H1 (cell line): ENCODE data around the gene ST3GAL3. TPM values are rescaled to one million over a fixed set of nuclear protein-coding genes. Genes with fewer than 3 reads are reported as not detected.

Experiments
- CTCF ChIA-PET: fragments of 300-600 bp; sonication (Branson Sonifier 250); formaldehyde crosslinking; loops from one replicate; lab custom pipeline; 2021; ENCODE audit not compliant: partially characterized antibody; lab: Charles Lee
- POLR2A ChIA-PET: fragments of 300-600 bp; sonication (Branson Sonifier 250); formaldehyde crosslinking; loops from one replicate; lab custom pipeline; 2021; ENCODE audit warnings: inconsistent platforms; ENCODE audit not compliant: partially characterized antibody; lab: Charles Lee
- DNase-seq, 2 experiments: peaks; one replicate each; pipeline versions ENCODE4 v3.0.0 to v3.0.0-alpha.2; 2010 to 2022; ENCODE audit warnings: low spot score in 2 of 2, low read depth in 1 of 2, mixed read lengths in 1 of 2
- FAIRE-seq: peaks from 2 replicates; lab custom pipeline; 2011; peaks lifted over from hg19 to GRCh38; lab: Jason Lieb, UNC
- H2AFZ ChIP-seq: 2 replicates; pipeline ENCODE4 v1.8.1; 2012; ENCODE audit warnings: low read length, inconsistent platforms
- H2AK5ac ChIP-seq: 2 replicates; pipeline ENCODE4 v1.6.1; 2013; ENCODE audit warnings: low read depth, low read length
- H2BK120ac ChIP-seq: replicated peaks from 2 replicates; pipeline ENCODE3; 2013; ENCODE audit warnings: low read depth, low read length, inconsistent platforms
- H2BK12ac ChIP-seq: 2 replicates; pipeline ENCODE4 v1.6.1; 2013; ENCODE audit warnings: low read depth, low read length
- H2BK15ac ChIP-seq: 2 replicates; pipeline ENCODE4 v1.6.1; 2013; ENCODE audit warnings: low read length
- H2BK20ac ChIP-seq: 2 replicates; pipeline ENCODE4 v1.6.1; 2013; ENCODE audit warnings: low read length
- H2BK5ac ChIP-seq: 2 replicates; pipeline ENCODE4 v1.6.1; 2013; ENCODE audit warnings: low read depth, low read length
- H3K14ac ChIP-seq: 2 replicates; pipeline ENCODE4 v1.6.1; 2013; ENCODE audit warnings: inconsistent platforms; ENCODE audit not compliant: insufficient read length
- H3K18ac ChIP-seq: 2 replicates; pipeline ENCODE4 v1.6.1; 2013; ENCODE audit warnings: low read length; ENCODE audit errors: extremely low read depth
- H3K23ac ChIP-seq: 2 replicates; pipeline ENCODE4 v1.6.1; 2013; ENCODE audit warnings: inconsistent platforms; ENCODE audit not compliant: insufficient read length
- H3K23me2 ChIP-seq: 2 replicates; pipeline ENCODE4 v1.6.1; 2013; ENCODE audit warnings: low read depth, low read length
- H3K27ac ChIP-seq: 2 replicates; pipeline ENCODE4 v1.6.1; 2011; ENCODE audit warnings: low read depth, low read length, inconsistent platforms
- H3K27me3 ChIP-seq, 4 experiments: replicated peaks in 1 of 4; 1 replicate in 1 of 4; 2 replicates in 3 of 4; pipeline versions ENCODE4 v1.6.1 to v1.8.1; 2011 to 2013; ENCODE audit warnings: low read length in 3 of 4, mild to moderate bottlenecking in 3 of 4, inconsistent platforms in 2 of 4, mixed read lengths in 2 of 4, moderate library complexity in 1 of 4; ENCODE audit not compliant: control insufficient read depth in 3 of 4, insufficient read depth in 3 of 4; ENCODE audit errors: extremely low read depth in 1 of 4
- H3K36me3 ChIP-seq, 4 experiments: 2 replicates each; pipeline versions ENCODE4 v1.6.1 to v1.8.1; 2011 to 2013; ENCODE audit warnings: mild to moderate bottlenecking in 4 of 4, low read length in 3 of 4, moderate library complexity in 2 of 4, control low read depth in 1 of 4, inconsistent platforms in 1 of 4; ENCODE audit not compliant: insufficient read depth in 4 of 4, control insufficient read depth in 2 of 4
- H3K4ac ChIP-seq: replicated peaks from 2 replicates; pipeline ENCODE3; 2013; ENCODE audit warnings: low read length, low read depth, mixed read lengths, inconsistent platforms; ENCODE audit not compliant: insufficient read length
- H3K4me1 ChIP-seq, 4 experiments: replicated peaks in 1 of 4; 1 replicate in 1 of 4; 2 replicates in 3 of 4; pipeline versions ENCODE4 v1.6.1 to v1.8.1; 2011 to 2013; ENCODE audit warnings: low read length in 3 of 4, inconsistent platforms in 2 of 4, mixed read lengths in 1 of 4; ENCODE audit not compliant: insufficient read depth in 4 of 4, control insufficient read depth in 3 of 4
- H3K4me2 ChIP-seq, 2 experiments: 2 replicates each; pipeline versions ENCODE4 v1.6.1 to v1.8.1; 2011 to 2013; ENCODE audit warnings: low read depth in 2 of 2, low read length in 2 of 2, control low read depth in 1 of 2, inconsistent platforms in 1 of 2, mild to moderate bottlenecking in 1 of 2; ENCODE audit not compliant: insufficient read depth in 1 of 2
- H3K4me3 ChIP-seq, 4 experiments: fragments of 200-600, 300-600 bp in 1 of 4; sonication (generic), shearing (Covaris generic), sonication (Bioruptor Twin) in 1 of 4; 2 replicates each; pipeline versions ENCODE4 v1.5.1 to v1.8.1; 2011 to 2016; ENCODE audit warnings: low read length in 4 of 4, low read depth in 3 of 4, control low read depth in 2 of 4, inconsistent platforms in 2 of 4, mild to moderate bottlenecking in 2 of 4, mixed read lengths in 1 of 4, moderate library complexity in 1 of 4; ENCODE audit not compliant: insufficient read depth in 2 of 4; ENCODE audit errors: extremely low read depth in 1 of 4
- H3K56ac ChIP-seq: replicated peaks from 2 replicates; pipeline ENCODE3; 2013; ENCODE audit warnings: low read depth, mild to moderate bottlenecking, mixed read lengths, low read length, inconsistent platforms; ENCODE audit not compliant: insufficient read length
- H3K79me1 ChIP-seq: 2 replicates; pipeline ENCODE4 v1.6.1; 2013; ENCODE audit warnings: low read depth, low read length, control low read depth
- H3K79me2 ChIP-seq, 2 experiments: 2 replicates each; pipeline versions ENCODE4 v1.6.1 to v1.8.1; 2012 to 2013; ENCODE audit warnings: low read length in 2 of 2, mild to moderate bottlenecking in 2 of 2, inconsistent platforms in 1 of 2; ENCODE audit not compliant: insufficient read depth in 2 of 2, control insufficient read depth in 1 of 2
- H3K9ac ChIP-seq, 4 experiments: replicated peaks in 1 of 4; 1 replicate in 1 of 4; 2 replicates in 3 of 4; pipeline versions ENCODE4 v1.6.1 to v1.8.1; 2011 to 2013; ENCODE audit warnings: low read depth in 3 of 4, low read length in 3 of 4, control low read depth in 2 of 4, mild to moderate bottlenecking in 2 of 4, moderate library complexity in 2 of 4, inconsistent platforms in 1 of 4; ENCODE audit errors: extremely low read depth in 1 of 4
- H3K9me3 ChIP-seq, 2 experiments: 2 replicates each; pipeline versions ENCODE4 v1.6.1 to v1.8.1; 2012 to 2013; ENCODE audit warnings: mild to moderate bottlenecking in 2 of 2, moderate library complexity in 2 of 2, control low read depth in 1 of 2, inconsistent platforms in 1 of 2, low read depth in 1 of 2, low read length in 1 of 2, mixed read lengths in 1 of 2; ENCODE audit not compliant: insufficient read depth in 2 of 2
- H4K20me1 ChIP-seq, 2 experiments: replicated peaks in 1 of 2; 2 replicates each; pipeline versions ENCODE3 to v1.8.1; 2011 to 2013; ENCODE audit warnings: inconsistent platforms in 2 of 2, low read length in 2 of 2, mild to moderate bottlenecking in 1 of 2; ENCODE audit not compliant: insufficient read depth in 2 of 2, control insufficient read depth in 1 of 2
- H4K5ac ChIP-seq: 2 replicates; pipeline ENCODE4 v1.6.1; 2013; ENCODE audit warnings: low read length, low read depth, mixed read lengths, inconsistent platforms; ENCODE audit not compliant: insufficient read length
- H4K8ac ChIP-seq: 2 replicates; pipeline ENCODE4 v1.8.0; 2013; ENCODE audit warnings: mild to moderate bottlenecking, moderate library complexity, low read length, inconsistent platforms; ENCODE audit not compliant: insufficient read depth; ENCODE audit errors: extremely low read depth
- H4K91ac ChIP-seq: replicated peaks from 2 replicates; pipeline ENCODE3; 2013; ENCODE audit warnings: low read length, mixed read lengths, inconsistent platforms; ENCODE audit not compliant: insufficient read length
- ASH2L ChIP-seq: fragments of 200-600, 300-600 bp; sonication (generic); IDR thresholded peaks from one replicate; pipeline ENCODE4 v1.7.1; 2017; ENCODE audit warnings: low read length
- BRCA1 ChIP-seq: IDR thresholded peaks from 2 replicates; pipeline ENCODE4 v1.6.1; 2012; ENCODE audit warnings: low read depth, low read length, improper control_type of control experiment
- CTBP2 ChIP-seq: IDR thresholded peaks from 2 replicates; pipeline ENCODE4 v1.7.0; 2011; ENCODE audit warnings: borderline replicate concordance, mild to moderate bottlenecking, moderate library complexity, mixed read lengths, low read length; ENCODE audit not compliant: insufficient read depth, insufficient read length
- HDAC2 ChIP-seq, 2 experiments: fragments of 300-600 bp in 1 of 2; sonication (generic) in 1 of 2; IDR thresholded peaks; 2 replicates each; pipeline ENCODE4 v1.6.1; 2011 to 2012; ENCODE audit warnings: low read depth in 2 of 2, low read length in 2 of 2, mild to moderate bottlenecking in 2 of 2, moderate library complexity in 2 of 2, borderline replicate concordance in 1 of 2, inconsistent platforms in 1 of 2
- JUN ChIP-seq: IDR thresholded peaks from 2 replicates; pipeline ENCODE4 v1.6.1; 2011; ENCODE audit warnings: low read depth, mild to moderate bottlenecking, improper control_type of control experiment, low read length
- PHF8 ChIP-seq: fragments of 200-600 bp; sonication (generic); conservative IDR thresholded peaks from 2 replicates; pipeline ENCODE4 v1.7.1; 2012; ENCODE audit warnings: low read depth, mild to moderate bottlenecking, inconsistent platforms, low read length, moderate library complexity
- SAP30 ChIP-seq: fragments of 300-600 bp; sonication (generic); IDR thresholded peaks from 2 replicates; pipeline ENCODE4 v1.7.1; 2012; ENCODE audit warnings: low read length, moderate library complexity, mild to moderate bottlenecking, inconsistent platforms; ENCODE audit not compliant: insufficient read depth, insufficient replicate concordance
- SIX5 ChIP-seq: IDR thresholded peaks from 2 replicates; pipeline ENCODE4 v1.6.1; 2011; ENCODE audit warnings: mild to moderate bottlenecking, low read depth, low read length
- SP1 ChIP-seq: IDR thresholded peaks from 2 replicates; pipeline ENCODE4 v1.6.1; 2011; ENCODE audit warnings: low read depth, low read length
- TCF12 ChIP-seq: IDR thresholded peaks from 2 replicates; pipeline ENCODE4 v1.6.1; 2011; ENCODE audit warnings: low read depth, mild to moderate bottlenecking, low read length
- WGBS, 2 experiments: shearing (Covaris generic) in 1 of 2; methylation state at CpG; one replicate each; pipeline versions ENCODE4 v1.1.6 to v1.1.7; 2013 to 2015; ENCODE audit warnings: low lambda C conversion rate in 2 of 2, mixed read lengths in 2 of 2, inconsistent platforms in 1 of 2, low coverage in 1 of 2, missing lambda C conversion rate in 1 of 2; ENCODE audit not compliant: insufficient replicate concordance in 2 of 2, insufficient coverage in 1 of 2, insufficient read length in 1 of 2; ENCODE audit errors: extremely low coverage in 1 of 2, missing lambda C conversion rate in 1 of 2; 5-methylcytosine and 5-hydroxymethylcytosine counted together
- polyA plus RNA-seq, 7 experiments: library from polyadenylated mRNA; depleted of rRNA in 3 of 7; stranded (reverse) in 5 of 7; unstranded in 2 of 7; fragments of >200 nt in 5 of 7; fragments of 200-250 nt in 2 of 7; gene quantifications; 1 replicate in 5 of 7; 2 replicates in 1 of 7; 4 replicates in 1 of 7; pipeline versions ENCODE4 v1.2.1 to v1.2.3, GENCODE V29; 2011 to 2013; ENCODE audit warnings: missing spikeins in 2 of 7, mixed read lengths in 2 of 7
- total RNA-seq: library from RNA; stranded (reverse); fragmentation: NEBNext Ultra II Directional; extraction: Animal tissue kit (Norgen Biotek cat#: 25700); gene quantifications from 2 replicates; pipeline ENCODE4 v1.2.1, GENCODE V29; 2021
- TF ChIP-seq, protein P1 (sequence below): IDR thresholded peaks from 2 replicates; pipeline ENCODE4 v1.6.1; 2012; ENCODE audit warnings: inconsistent platforms

ST3GAL3 gene
- total and polyA plus RNA-seq, 2 of the 8 experiments (the other 6 are each of a cell fraction or from before 2014, with no cell fraction given), result 6.8 to 7.0 TPM

- Histone ChIP-seq H2BK5ac (no peak overlapping the region), H4K91ac (no peak overlapping the region), H4K8ac (no peak overlapping the region), H3K4ac (no peak overlapping the region), H3K36me3 (no peaks in the 10 kb centered on the region), H3K4me1 (peaks cover 0 to 8% (median 7%) of the 10 kb centered on the region in 4 experiments; a peak in 6 of 7 replicates), H3K23ac (no peak overlapping the region), H3K9ac (no peak overlapping the region), H3K9me3 (no peaks in the 10 kb centered on the region), H3K23me2 (no peaks in the 10 kb centered on the region), H4K5ac (no peak overlapping the region), H2BK15ac (no peak overlapping the region), H2AFZ (no peak overlapping the region), H3K4me2 (no peak overlapping the region), H3K14ac (no peak overlapping the region), H4K20me1 (no peaks in the 10 kb centered on the region), H3K79me2 (no peaks in the 10 kb centered on the region), H2BK12ac (no peak overlapping the region), H3K79me1 (no peaks in the 10 kb centered on the region; the same call in 1 of the 2 replicates), H3K18ac (no peak overlapping the region), H3K4me3 (no peak overlapping the region), H2BK20ac (no peak overlapping the region), H2AK5ac (no peak overlapping the region), H3K27me3 (no peaks in the 10 kb centered on the region; a peak in 1 of 7 replicates), H2BK120ac (no peak overlapping the region), H3K56ac (no peak overlapping the region), H3K27ac (no peak overlapping the region)
- FAIRE-seq, result no peak
- ChIA-PET CTCF (interaction anchor here (1.3 kb wide), 1 partner anchor 69 kb away, joined by 3 read pairs; the partner anchor contains the start of gene IPO13), POLR2A (no interaction called here)
- 86% methylated on average over 2 of the region's 2 CpGs; no CpG with 5 or more reads in 1 of the 2 experiments for WGBS, 2 experiments
- no peak for DNase-seq
- TF ChIP-seq, protein P1, sequence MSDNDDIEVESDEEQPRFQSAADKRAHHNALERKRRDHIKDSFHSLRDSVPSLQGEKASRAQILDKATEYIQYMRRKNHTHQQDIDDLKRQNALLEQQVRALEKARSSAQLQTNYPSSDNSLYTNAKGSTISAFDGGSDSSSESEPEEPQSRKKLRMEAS, result no peak
- TF ChIP-seq SAP30 (no peak), BRCA1 (no peak), JUN (no peak), SIX5 (no peak), SP1 (no peak), ASH2L (no peak), TCF12 (no peak), HDAC2 (IDR thresholded peaks at IDR 0.05; ENCODE audit: borderline replicate concordance in 1 of 2, low read depth in 2 of 2, low read length in 2 of 2) (no peak), CTBP2 (no peak), PHF8 (no peak)
Measured at GRCh38 chr1:43878440-43878839, 171.1 kb downstream of the ST3GAL3 start.
